ENCODE measurements around the gene ATAD3A.
"Not testable (repeated sequence)": the region's sequence is repeated elsewhere in the genome, so short reads cannot be mapped to it uniquely, and the experiment has no call there.

- not testable (repeated sequence) for TF ChIP-seq POLR2A, CTCF (IDR thresholded peaks at IDR 0.05)
These were observed 5.0 kb downstream of the ATAD3A start for GRCh38 chr1:1516923-1517322.

Measured in uterus (tissue), 2 donors.